GM12878 (cell line): ENCODE results near the gene GGNBP2.

Source experiments
- CHD2 ChIP-seq: IDR thresholded peaks from 2 replicates; pipeline ENCODE4 v1.6.1; 2011; ENCODE audit warnings: low read depth, low read length, improper control_type of control experiment, borderline replicate concordance
- HDAC2 ChIP-seq: fragments of 200-600 bp; sonication (generic); IDR thresholded peaks from 2 replicates; pipeline ENCODE4 v1.6.1; 2017
- IKZF1 ChIP-seq: fragments of 450-650 bp; conservative IDR thresholded peaks from 2 replicates; pipeline ENCODE4 v1.6.1; 2017; ENCODE audit warnings: antibody characterized with exemption, mild to moderate bottlenecking
- IRF5 ChIP-seq: fragments of 450-650 bp; IDR thresholded peaks from 2 replicates; pipeline ENCODE4 v1.6.1; 2017; ENCODE audit warnings: borderline replicate concordance
- POLR2A ChIP-seq: IDR thresholded peaks from 2 replicates; pipeline ENCODE4 v1.6.1; 2011; ENCODE audit warnings: low read depth, mild to moderate bottlenecking, low read length
- RFX5 ChIP-seq: IDR thresholded peaks from 2 replicates; pipeline ENCODE4 v1.6.1; 2011; ENCODE audit warnings: low read depth, low read length, improper control_type of control experiment
- TBL1XR1 ChIP-seq: IDR thresholded peaks from 2 replicates; pipeline ENCODE4 v1.6.1; 2012; ENCODE audit warnings: low read depth, low read length, improper control_type of control experiment
- TCF3 ChIP-seq: IDR thresholded peaks from 2 replicates; pipeline ENCODE4 v1.6.1; 2012; ENCODE audit warnings: low read depth, mild to moderate bottlenecking, low read length, borderline replicate concordance; ENCODE audit not compliant: insufficient read depth
- ZBTB4 ChIP-seq: fragments of 450-650 bp; formaldehyde crosslinking; IDR thresholded peaks from 2 replicates; pipeline ENCODE4 v1.4.0; 2022; ENCODE audit warnings: mild to moderate bottlenecking, moderate library complexity

- TF ChIP-seq HDAC2 (no peak), IKZF1 (no peak), IRF5 (no peak), TBL1XR1 (no peak), CHD2 (no peak), ZBTB4 (CRISPR knock-in tag) (no peak), TCF3 (no peak), POLR2A (no peak), RFX5 (no peak)
Observed at GRCh38 chr17:36609498-36609862, 64.8 kb downstream of the GGNBP2 start.
